DMS 273 (cell line): Measurements from ENCODE around the gene COPG2.
"Not testable (repeated sequence)": the region's sequence is repeated elsewhere in the genome, so short reads cannot be mapped to it uniquely, and the experiment has no call there.

Source experiments
- DNase-seq: peaks from one replicate; lab custom pipeline; 2025; ENCODE audit not compliant: unreplicated experiment; lab: John Stamatoyannopoulos, UW

The COPG2 gene

DNA sequence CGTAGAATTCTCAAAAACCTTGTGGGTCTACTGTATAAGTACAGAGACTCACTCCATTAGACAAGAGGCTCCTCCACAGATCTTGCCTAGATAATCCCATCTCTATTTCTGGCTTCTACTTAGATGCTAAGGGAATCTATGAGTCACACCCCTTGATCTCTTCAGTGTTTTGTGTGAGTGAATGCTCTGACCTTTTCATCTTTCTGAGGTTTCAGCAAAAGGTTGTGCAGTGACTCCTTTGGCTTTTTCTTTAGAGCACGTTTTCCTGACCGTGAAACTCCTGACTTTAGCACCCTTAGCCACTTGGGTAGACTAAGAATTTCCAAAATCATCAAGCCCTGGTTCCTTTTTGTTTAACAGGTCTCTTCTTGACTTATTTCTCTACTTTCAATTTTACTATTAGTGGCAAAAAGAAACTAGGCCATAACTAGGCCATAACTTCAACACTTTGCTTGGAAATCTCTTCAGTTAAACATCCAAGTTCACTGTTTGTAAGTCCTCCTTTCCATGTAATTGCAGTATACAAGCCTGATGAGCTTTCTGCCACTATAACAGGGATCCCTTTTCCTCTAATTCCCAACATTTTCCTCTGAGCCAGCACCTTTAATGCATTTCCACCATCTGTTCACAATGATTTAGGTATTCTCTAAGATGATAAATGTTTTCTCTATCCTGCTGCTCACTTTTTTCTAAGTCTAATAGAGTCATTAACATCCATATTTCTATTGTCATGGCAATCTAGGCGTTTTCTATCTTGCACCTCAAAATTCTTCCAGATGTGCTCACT is 19.4 kb downstream of the COPG2 start:
- DNase-seq = peak; percentile 19

DNA sequence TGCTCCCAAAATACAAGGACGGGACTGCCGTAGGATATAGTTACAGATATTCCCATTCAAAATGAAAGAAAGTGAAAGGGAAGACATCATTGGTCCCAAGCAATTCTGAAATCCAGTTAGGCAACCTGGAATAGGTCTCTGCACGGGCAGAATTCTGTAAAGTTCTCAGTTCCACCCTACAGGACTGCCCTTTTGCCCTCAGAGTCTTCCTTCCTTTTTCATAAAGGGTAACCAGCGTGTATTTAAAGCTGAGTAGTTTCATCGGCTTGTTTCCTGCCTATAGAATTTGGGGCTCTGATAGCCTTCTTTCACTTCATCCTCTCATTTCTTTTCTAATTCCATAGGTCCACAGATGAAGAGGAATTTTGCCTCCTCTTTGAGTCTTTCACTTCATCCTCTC is 20.0 kb downstream of the COPG2 start:
- no peak for DNase-seq

GRCh38 chr7:130642383-130642782 is 26.2 kb downstream of the COPG2 start:
- DNase-seq = no peak

DNA sequence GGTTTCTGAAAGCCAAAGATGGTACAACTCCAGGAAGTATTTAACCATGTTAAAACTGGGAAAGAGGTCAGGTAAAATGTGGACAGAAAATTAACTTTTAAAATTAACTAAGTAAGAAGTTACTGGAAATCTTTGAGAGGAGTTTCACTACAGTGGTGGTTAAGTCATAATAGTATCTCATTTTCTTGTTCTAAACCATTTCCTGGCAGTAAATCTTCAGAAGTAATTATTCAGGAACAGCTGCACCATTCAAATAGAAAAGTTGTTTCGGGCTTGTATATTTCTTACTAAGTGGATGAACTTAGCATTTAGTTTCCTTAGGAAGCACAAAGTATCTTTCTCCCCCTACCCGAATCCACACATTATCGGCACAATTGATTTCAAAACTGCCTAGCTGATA is 27.1 kb downstream of the COPG2 start:
- DNase-seq = no peak

GRCh38 chr7:130641040-130641439 is 27.5 kb downstream of the COPG2 start:
- no peak for DNase-seq

- DNase-seq = peak; percentile 40
Observed at GRCh38 chr7:130639388-130639787, 29.2 kb downstream of the COPG2 start.

DNA sequence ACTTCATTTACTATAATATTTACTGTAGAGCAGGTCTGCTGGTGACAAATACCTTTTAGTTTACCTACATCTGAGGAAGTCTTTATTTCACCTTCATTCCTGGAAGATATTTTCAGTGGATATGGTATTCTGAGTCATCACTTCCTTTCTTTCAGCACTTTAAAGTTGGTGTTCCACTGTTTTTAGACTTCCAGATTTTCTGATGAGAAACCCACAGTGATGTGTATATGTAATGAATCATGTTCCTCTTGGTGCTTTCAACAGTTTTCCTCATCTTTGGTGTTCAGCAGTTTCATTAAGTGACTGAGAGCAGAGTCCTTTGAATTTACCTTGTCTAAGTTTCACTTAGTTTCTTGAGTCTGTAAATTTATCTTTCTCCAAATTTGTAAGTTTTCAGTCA is 36.4 kb downstream of the COPG2 start:
- no peak for DNase-seq

DNA sequence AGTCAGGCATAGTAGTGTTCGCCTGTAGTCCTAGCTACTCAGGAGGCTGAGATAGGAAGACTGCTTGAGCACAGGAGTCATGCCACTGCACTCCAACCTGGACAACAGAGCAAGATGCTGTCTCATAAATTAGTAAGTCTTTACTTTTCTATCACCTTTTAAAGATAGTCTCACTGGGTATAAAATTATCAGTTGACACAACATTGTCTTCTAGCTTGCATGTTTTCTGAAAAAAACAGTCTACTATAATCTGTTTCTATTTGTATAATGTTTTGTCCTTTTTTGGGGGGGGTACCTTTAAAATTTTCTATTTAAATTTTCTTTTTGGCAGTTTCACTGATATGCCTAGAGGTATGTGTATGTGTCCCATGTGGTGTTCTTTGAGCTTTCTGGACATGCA is 39.6 kb downstream of the COPG2 start:
- no peak for DNase-seq

DNA sequence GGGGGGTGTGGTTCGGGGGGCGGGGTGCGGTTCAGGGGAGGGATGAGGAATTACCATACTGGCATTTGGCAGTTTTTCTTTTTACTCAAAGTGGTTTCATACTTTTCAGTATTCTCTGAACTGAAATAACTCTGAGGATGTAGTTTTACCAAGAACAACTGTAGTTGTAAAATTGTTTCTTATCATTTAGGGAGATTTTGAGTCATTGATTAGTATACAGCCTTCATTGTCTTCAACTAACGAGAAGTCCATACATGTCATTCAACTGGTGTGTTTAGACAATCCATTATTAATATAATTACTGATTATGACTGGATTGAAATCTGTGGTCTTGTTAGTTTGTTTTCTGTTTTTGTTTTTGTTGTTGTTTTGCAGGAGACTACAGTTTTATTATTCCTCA is 40.8 kb downstream of the COPG2 start:
- DNase-seq = no peak

GRCh38 chr7:130622866-130623265 is 45.7 kb downstream of the COPG2 start:
- DNase-seq = no peak

- no peak for DNase-seq
Observed at GRCh38 chr7:130615583-130615982, 53.0 kb downstream of the COPG2 start.

GRCh38 chr7:130614449-130614848 is 54.1 kb downstream of the COPG2 start:
- DNase-seq = no peak

- no peak for DNase-seq
Observed at GRCh38 chr7:130611218-130611617, 57.3 kb downstream of the COPG2 start.

GRCh38 chr7:130607066-130607465 is 61.5 kb downstream of the COPG2 start:
- not testable (repeated sequence) for DNase-seq

GRCh38 chr7:130606161-130606560 is 62.4 kb downstream of the COPG2 start:
- no peak for DNase-seq

GRCh38 chr7:130598056-130598455 is 70.5 kb downstream of the COPG2 start:
- no peak for DNase-seq

- DNase-seq = peak; percentile 27
Observed at GRCh38 chr7:130595986-130596385, 72.6 kb downstream of the COPG2 start.

GRCh38 chr7:130593033-130593432 is 75.5 kb downstream of the COPG2 start:
- peak; percentile 36 for DNase-seq

GRCh38 chr7:130591464-130591863 is 77.1 kb downstream of the COPG2 start:
- DNase-seq = not testable (repeated sequence)

DNA sequence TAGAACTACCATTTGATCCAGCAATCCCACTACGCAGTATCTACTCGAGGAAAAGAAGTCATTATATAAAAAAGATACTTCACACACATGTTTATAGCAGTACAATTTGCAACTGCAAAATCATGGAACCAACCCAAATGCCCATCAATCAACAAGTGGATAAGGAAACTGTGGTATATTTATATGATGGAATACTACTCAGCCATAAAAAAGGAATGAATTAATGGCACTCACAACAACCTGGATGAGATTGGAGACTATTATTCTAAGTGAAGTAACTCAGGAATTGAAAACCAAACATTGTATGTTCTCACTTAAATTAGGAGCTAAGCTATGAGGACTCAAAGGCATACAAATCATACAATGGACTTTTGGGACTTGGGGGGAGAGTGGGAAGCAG is 82.6 kb downstream of the COPG2 start:
- not testable (repeated sequence) for DNase-seq

GRCh38 chr7:130575110-130575509 is 93.4 kb downstream of the COPG2 start:
- not testable (repeated sequence) for DNase-seq

DNA sequence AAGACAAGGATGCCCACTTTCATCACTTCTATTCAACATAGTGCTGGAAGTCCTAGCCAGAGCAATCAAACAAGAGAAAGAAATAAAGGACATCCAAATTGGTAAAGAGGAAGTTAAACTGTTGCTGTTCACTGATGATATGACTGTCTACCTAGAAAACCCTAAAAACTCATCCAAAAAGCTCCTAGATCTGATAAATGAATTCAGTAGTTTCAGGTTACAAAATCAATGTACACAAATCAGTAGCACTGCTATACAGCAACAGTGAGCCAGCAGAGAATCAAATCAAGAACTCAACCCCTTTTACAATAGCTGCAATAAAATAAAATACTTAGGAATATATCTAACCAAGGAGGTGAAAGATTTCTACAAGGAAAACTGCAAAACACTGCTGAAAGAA is 98.4 kb downstream of the COPG2 start:
- not testable (repeated sequence) for DNase-seq

GRCh38 chr7:130566898-130567280 is 101.7 kb downstream of the COPG2 start:
- no peak for DNase-seq
